ENCODE results near the gene CCDC198.

CCDC198 gene

DNA sequence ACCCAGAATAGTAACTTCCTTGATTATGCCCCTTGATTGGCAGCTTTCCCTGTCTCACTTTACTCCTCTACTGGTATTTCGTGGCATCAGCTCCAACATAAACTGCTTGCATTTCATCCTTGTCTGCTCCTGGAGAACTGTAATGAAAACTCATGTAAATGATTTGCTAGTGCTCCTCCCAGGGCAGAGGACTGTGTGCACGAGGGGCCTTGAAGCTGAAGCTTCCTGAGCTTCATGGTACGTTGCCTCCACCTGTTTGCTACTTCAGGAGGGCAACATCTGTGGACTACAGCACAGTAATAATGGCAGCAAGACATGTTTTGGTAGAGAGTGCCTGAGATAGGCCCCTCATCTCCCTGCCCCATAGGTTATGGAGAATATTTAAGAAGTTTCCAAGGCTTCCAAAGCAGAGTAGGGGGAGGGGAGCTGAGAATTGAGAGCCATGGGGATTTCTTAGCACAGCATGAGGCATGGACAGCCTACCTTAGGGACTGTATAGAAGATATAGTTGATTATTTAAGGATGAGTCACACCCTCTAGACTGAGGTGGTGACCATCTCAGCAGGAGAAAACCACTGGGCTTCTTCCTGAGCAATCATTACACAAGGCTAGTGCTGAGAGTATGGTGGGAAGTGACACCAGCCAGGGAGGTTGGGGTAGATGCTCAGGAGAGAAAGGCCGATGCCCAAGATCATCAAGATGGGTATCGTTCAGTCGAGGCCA is 29.5 kb downstream of the CCDC198 start:
- no peak for DNase-seq (ENCODE audit: low read depth in 2 of 2)

DNA sequence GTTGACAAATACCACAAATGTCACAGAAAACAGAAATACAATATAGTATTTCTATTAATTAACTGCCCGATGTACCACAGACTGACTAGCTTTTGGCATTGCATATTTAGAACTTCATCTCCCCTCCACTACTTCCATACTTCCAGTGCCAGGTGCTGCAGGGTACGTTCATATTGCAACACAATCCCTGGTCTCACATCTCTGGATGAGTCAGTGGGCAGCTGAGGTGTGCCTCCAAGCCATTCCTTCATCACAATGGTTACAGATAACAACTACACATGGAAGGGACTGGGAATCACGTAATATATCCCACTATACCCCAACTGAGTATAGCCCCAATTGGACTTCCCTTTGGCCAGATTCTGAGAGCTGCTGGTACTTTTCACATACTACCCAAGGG is 31.1 kb downstream of the CCDC198 start:
- no peak for DNase-seq (ENCODE audit: low read depth in 2 of 2)

DNA sequence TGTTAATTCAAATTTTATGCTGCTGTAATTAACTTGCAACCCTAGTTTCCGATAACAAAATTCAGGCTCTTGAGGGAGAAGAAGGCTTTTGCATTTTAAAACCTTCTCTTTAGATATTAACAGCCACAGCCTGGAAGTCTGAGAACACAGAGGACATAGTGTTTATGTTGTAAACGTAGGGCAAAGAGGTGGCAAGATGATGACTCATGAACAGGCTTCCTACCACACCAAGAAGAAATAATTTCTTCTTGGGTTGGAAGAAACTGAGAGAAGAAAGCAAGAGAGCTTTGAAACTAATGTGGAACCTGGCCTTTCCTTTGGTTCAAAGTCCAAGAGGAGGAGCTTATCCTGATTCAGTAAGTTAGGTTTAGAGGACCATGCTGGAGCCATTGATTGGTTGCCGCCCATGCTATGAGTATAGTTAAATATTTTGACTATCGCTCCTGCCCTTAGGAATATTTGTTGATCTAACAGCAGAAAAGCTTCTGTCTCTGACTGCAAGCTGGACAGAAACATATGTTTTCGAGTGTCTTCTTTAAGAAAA is 31.8 kb downstream of the CCDC198 start:
- no peak for DNase-seq (ENCODE audit: low read depth in 2 of 2)

DNA sequence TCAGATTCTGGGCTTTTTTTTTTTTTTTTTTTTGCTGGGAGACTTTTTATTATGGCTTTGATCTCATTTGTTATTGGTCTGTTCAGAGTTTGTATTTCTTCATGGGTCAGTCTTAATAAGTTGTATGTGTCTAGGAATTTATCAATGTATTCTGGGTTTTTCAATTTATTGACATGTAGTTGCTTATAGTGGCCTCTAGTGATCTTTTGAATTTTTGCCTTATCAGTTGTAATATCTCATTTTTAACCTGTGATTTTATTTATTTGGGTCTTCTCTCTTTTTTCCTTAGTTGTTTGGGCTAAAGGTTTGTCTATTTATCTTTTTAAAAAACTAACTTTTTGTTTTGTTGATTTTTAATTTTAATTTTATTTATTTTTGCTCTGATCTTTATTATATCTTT is 57.7 kb downstream of the CCDC198 start:
- DNase-seq (ENCODE audit: low read depth in 2 of 2) = no peak

DNA sequence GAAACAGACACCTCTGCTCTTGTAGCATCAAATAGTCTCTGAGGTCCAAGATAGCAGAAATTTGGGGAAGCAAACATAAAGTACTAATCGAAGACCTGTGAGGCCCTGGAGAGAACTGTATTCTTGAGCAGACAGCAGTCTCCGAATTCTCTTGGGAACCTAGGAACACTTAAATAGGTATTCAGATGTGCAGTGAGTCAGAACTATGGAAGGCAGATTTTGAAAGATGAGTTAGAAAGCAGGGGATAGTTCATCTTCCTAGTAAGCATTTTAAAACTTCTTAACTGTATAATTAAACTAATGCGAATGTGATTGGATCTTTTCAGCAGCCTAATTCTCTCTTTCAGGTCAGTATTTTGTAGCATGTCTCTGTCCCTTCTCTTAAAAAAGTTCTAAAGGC is 72.7 kb downstream of the CCDC198 start:
- DNase-seq (ENCODE audit: low read depth in 2 of 2) = no peak

DNA sequence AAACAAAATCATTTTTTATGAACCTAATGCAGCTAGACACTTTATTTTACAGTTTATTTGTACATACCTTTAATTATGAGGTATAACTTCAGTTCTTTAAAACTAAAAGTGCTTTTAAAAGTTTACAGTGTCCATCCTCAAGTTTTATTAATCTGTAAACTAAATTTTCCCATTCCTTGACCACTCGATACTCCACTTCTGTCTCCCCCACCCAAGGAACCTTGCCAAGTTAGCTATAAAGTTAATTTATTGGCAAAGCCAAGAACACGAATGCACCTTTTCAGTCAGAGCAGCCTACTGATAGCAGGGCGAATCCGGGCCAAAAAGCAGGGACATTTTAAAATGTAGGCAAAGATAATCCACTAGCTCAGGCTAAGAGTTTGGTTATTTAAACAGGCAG is 73.6 kb downstream of the CCDC198 start:
- no peak for DNase-seq (ENCODE audit: low read depth in 2 of 2)

Data from stimulated activated CD8-positive, alpha-beta memory T cell treated with anti-CD3 and anti-CD28 coated beads, Interleukin-7, amount 100 ng/mL, for 1 hour (primary cell).